Mesenteric fat pad (tissue), 1 donor: ENCODE measurements around the gene FAM107B. TPM values are rescaled to one million over a fixed set of nuclear protein-coding genes. Genes with fewer than 3 reads are reported as not detected.
"Not testable (repeated sequence)": the region's sequence is repeated elsewhere in the genome, so short reads cannot be mapped to it uniquely, and the experiment has no call there.

Experiments
- DNase-seq: peaks from one replicate; pipeline ENCODE4 v3.0.0-alpha.2; 2020; ENCODE audit warnings: low spot score
- total RNA-seq: library from RNA; stranded (reverse); fragmentation: NEBNext Ultra II Directional; extraction: Animal tissue kit (Norgen Biotek cat#: 25700); gene quantifications from one replicate; pipeline ENCODE4 v1.2.1, GENCODE V29; 2021
- donor health status: DM: yes; HTN: yes; CAD: no.

Gene FAM107B
- total RNA-seq, 1 donor from 2014 or later: 88.2 TPM

DNA sequence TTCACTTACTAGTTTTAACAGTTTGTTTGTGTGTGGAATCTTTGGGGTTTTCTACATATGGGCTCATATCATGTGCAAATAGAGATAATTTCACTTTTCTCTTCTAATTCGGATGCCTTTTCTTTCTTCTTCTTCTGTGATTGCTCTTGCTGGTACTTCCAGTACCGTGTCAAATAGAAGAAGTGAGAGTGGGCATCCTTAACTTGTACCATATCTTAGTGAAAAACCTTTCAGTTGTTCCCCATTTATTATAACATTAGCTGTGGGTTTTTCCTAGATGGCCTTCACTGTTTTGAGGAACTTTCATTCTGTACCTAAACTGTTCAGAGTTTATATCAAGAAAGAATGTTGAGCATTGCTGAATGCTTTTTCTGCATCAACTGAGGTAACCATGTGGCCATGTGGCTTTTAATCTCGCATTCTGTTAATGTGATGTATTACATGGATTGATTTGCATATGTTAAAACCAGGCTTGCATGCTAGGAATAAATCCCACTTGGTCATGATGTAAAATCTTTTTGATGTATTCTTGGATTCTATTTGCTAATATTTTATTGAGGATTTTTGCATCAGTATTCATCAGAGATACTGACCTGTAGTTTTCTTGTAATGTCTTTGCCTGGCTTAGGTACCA, 78.7 kb downstream of the FAM107B start:
- DNase-seq: no peak

DNA sequence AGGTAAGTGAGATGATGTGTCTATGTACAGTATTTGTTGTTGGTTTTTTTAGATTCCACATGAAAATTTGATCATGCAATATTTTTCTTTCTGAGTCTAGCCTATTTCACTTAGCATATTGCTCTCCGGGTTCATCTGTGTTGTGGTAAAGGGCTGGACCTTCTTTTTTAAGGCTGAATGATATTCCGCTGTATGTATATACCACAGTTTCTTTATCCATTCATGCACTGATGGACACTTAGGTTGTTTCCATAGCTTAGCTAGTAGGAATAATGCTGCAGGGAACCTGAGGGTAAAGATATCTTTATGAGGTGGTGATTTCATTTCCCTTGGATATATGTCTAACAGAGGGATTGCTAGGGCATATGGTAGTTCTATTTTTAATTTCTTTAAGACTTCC, 80.8 kb downstream of the FAM107B start:
- DNase-seq: no peak

DNA sequence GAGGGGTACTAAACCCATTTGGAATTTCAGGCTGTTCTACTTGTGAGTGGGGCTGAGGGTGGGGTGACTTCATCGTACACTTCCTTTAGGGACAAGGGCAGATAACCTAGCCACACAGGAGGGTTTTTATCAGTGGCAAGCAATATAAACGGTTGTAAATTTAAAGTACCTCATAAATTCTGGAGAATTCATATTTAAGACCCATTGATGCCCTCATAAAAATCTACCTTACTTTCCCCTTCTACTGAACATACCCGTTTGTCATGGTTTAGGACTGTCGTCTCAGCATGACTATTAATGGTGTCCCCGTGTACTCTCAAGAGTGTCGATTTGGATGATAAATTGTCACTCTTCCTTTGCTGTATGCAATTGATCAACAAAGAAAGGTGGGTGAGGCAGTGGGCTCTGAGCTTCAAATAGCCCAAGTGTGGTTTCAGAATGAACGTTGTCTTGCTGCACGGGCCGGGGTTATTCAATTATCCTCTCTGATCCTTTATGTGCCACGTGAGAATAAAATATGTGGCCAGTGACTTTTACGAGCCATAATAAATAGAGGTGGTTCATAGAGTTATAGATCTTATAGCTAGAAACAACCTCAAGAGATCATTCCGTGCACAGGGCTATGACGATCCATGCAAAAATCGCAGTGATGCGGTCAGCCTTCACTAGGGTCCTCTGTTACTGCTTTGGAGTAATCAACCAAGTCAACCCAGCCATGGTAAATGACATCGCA, 82.2 kb downstream of the FAM107B start:
- DNase-seq: no peak

DNA sequence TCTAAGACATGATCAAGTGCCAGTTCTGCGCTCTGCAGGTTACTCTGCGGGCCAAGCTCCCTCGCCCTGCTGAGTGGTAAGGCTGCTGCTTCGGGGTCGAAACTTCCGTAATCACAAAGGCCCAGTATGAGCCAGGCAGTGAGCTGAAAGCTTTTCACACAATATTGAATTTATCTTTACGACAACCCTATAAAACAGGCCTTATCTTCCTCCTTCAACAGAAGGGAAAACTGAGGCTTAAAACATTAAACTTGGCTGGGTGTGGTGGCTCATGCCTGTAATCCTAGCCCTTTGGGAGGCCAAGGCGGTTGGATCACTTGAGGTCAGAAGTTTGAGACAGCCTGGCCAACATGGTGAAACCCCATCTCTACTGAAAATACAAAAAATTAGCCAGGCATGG, 83.3 kb downstream of the FAM107B start:
- DNase-seq: no peak

DNA sequence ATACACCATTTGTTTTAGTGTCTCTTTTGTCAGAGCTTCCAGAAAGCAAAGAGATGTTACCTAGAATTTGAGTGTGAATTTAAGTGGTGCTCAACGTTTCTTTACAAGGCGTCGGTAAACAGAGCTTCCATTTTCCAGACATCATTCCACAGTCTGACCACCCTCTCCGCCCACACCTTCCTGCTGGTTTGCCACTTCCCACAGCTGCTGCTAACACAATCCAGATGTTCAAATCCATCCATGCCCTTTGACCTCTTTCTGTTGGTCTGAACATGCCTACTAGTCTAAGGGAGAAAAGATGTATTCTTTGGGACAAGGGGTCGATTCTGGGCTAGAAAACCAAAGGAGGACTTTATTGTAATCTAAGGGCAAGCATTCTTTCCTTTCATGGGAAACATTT, 86.1 kb downstream of the FAM107B start:
- no peak for DNase-seq

DNA sequence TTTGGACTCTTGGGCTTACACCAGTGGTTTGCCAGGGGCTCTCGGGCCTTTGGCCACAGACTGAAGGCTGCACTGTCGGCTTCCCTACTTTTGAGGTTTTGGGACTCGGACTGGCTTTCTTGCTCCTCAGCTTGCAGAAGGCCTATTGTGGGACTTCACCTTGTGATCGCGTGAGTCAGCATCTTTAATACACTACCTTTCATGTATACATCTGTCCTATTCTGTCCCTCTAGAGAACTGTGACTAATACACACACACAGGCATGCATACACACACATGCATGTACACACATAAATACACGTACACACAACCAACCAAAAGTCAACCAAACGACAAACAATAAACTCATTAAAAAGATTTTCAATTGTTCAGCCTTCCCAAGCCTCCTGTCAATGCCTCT, 86.5 kb downstream of the FAM107B start:
- DNase-seq: not testable (repeated sequence)

DNA sequence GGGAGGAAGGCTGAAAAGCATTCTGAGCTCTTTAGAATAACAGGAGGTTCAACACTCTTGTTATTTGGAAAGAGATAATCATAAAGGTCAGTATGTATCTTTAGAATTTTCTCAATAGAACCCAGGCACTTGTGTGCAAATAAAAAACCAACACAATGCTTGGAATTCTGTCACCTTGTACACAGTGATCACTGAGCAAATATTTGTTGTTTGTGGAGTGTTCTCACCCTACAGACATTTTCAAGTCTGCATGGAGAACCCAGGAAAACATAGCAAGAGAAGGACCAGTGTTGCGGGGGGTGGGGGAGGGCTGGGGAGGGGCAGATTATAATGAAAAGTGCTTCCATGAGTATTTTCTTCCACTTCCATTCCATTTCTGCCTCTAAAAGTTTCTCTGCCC, 87.4 kb downstream of the FAM107B start:
- no peak for DNase-seq

DNA sequence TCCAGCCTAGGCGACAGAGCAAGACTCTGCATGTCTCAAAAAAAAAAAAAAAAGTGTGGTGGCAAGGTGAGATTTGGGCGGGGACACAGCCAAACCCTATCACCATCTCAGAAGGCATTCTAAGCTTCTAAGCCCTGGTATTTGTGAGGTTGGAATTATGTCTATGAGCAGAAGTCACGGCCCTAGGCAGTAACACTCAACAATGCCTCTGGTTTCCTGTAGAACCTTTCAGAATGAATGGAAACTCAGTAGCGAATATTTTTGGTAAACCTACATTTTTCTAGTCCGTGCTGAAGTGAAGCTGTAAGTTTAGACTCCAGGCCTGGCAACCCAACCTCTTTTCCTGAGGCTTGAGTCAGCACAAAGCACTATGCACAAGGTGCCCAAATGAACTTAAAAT, 88.3 kb downstream of the FAM107B start:
- DNase-seq: no peak

DNA sequence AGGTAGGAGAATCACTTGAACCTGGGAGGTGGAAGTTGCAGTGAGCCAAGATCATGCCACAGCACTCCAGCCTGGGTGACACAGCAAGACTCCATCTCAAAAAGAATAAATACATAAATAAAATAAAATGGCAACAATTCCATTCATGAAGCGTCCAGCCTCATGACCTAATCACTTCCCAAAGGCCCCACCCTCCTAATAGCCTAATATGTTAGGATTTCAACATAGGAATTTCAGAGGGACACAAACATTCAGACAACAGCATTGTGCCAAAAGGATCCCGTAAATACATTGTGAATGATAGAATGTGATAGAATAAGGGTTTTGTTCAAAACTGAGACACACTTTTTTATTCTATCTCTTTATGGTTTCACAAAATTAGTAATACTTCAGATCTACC, 90.3 kb downstream of the FAM107B start:
- DNase-seq: no peak

DNA sequence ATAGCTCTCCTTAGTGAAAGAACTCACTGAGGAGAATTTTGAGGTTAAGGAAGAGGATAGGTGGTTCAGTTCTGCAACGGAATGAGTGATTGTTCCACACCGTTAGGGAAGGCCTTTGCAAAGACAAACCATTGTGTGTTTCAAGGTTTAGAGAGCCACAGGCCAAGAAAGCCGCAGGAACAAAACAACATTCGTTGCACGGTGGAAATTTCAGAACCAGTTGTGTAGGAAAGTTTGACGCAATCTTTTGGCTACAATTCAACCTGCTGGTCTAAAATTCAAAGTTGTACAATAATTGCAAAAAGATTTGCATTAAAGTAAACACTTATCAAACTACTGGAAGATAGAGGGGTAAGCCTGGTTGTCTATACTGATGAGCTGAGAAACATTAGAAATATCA, 91.4 kb downstream of the FAM107B start:
- no peak for DNase-seq

DNA sequence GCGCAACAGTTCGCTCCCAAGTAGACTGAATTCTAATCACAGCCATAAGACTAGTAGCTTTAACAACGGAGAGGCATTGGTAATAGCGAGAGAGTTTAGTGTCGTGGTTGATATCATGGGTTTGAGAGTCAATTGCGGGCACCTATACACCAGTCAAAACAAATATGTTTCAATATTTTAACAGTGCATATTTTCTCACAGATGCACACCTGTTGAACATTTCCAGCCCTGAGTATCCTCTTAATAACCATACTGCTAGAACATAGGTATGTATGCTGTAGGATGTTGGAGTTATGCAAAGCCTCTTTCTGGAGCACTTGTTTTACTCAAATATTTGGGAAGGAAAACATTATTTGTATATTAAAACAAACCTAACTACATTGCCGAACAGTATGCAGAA, 92.9 kb downstream of the FAM107B start:
- no peak for DNase-seq

DNA sequence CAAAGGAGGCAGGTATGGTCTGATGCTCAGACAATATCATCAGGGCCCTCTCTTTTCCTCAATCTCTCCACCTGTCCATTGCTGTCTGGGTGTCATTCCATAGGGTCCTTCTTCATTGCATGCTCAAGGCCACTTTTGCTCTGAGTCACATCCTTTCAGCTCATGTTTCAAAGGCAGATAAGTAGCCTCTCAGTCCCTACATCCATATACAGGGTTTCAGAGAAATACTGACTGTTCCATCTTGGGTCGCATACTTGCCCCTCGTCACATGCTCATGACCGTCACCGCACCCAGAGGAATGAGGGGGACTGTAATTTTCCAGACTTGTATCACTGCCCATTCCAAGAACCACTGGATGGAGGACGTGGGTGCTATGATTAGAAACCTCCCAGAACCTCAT, 93.4 kb downstream of the FAM107B start:
- DNase-seq: no peak

DNA sequence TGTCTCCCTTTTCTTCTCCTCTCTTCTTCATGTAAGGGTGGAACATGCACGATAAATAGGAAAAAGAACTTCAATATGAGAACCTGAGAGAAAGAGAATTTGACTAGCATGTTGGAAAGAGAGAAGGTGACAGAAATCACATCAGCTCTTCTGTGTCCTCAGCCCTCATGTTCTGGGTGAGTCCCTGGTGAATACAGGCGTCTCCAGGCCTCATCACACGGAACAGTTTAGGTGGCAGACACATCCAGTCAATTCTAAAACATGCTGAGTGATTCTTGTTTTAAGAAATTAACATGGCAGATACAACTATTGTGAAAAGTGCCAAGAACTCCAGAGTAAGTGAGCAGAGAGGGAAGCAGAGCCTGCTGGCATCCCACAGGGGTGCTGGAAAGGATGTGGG, 96.1 kb downstream of the FAM107B start:
- no peak for DNase-seq

DNA sequence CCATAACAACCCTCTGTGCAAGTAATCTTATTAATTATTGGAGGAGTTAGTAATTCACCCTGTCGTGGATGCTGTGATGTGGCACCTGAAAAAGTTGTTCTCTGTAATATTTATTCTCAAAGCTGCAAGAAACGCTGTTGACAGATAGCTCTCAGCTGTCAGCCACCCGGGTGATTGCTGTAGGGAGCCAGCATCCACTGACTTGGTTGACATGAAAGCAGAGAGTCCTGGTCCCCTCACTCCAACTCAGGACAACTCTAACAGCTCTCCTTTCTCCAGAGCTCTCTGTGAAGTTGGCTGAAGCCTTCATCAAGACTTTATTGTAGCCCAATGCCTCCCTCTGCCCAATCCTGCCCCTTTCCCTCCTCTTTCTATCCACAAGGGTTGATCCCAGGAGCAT, 98.0 kb downstream of the FAM107B start:
- DNase-seq: no peak

DNA sequence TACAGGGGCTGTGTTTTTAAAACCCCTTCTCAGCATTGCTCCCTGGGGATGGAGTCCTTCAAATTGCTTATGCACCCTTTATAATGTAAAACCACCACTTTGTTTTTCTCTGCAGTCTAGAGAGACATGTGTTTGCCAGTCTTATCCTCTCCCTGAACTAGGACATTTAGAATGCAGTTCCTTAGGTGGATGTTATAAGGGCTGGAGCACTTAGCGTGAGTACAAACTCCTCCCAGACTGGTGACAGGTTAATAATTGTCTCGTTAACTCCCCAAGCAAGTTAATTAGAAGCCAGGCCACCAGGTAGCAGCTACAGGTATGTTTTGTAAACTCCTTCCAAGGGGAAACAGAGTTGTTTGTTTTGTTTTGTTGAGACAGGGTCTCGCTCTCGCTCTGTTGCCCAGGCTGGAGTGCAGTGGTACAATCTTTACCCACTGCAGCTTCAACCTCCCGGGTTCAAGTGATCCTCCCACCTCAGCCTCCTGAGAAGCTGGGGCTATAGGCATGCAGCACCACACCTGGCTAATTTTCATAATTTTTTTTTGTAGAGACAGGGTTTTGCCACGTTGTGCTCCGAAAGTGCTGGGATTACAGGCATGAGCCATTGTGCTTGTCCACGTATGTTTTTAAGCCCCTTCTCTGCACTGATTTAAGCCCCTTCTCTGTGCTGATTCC, 100.2 kb downstream of the FAM107B start:
- DNase-seq: no peak

DNA sequence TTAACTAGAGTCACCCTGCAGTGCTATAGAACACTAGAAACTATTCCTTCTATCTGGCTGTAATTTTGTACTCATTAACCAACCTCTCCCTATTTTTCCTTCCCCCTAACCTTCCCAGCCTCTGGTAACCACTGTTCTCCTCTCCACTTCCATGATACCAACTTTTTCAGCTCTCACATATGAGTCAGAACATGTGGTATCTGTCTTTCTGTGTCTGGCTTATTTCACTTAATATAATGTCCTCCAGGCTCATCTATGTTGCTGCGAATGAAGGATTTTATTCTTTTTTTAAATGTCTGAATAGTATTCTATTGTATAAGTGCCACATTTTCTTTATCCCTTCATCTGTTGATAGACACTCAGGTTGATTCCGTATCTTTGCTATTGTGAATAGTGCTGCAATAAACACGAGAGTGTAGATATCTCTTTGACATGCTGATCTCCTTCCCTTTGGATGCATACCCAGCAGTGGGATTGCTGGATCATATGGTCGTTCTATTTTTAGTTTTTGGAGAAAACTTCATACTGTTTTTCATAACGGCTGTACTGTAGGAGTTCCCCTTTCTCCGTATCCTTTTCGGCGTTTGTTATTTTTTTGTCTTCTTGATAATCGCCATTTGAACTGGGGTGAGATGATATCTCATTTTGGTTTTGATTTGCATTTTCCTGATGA, 101.4 kb downstream of the FAM107B start:
- no peak for DNase-seq

DNA sequence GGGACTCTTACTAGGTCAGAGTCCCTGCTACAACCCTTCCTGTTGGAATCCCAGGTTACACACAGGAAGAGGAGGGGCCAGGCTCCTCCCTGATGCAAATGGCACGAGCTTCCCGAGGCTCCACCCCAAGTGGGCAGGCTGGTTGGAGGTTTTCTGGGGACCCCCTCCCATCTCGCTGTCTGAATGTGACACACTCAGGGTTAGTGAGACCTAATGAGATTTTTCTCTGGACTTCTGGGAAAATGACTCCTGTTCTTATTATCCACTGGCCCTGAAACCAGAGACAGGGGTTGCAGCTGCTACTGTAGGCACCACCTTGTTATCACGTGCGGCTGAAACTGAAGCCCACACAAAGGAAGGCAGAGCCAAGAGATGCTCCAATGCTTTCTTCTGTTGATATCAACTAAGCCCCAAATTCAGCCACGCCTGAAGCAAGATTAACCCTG, 103.3 kb downstream of the FAM107B start:
- DNase-seq: no peak

DNA sequence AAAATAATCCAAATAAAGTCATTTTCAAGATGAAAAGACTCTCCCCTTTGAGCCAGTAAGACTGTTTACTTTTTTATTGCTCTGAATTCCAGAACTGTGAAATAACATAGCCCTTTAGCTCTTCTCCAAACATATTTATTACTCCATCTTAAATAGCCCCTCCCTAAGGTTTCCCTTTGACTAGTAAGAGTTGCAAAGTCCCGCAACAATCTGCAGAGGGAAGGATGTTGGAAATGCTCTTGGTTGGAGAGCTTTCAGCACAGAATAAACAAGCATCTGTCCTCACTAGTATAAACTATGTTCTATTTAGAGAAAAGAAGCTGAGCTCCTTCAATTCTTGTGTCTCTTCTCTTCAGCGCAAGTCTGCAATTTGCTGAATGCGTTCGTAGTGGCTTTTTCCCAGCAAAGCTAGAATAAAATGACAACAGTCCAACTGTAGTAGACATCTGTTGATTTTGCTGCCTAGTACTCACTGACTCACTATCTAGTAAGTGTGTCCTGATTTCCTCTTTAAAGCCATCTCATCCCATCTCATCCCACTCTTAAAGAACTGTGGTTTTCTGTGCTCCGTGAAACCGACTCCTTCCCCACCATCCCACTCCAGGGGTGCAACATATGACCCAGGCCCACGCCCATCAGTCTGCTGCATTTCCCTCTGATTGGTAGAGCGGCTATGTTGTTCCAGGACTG, 104.0 kb downstream of the FAM107B start:
- DNase-seq: no peak

DNA sequence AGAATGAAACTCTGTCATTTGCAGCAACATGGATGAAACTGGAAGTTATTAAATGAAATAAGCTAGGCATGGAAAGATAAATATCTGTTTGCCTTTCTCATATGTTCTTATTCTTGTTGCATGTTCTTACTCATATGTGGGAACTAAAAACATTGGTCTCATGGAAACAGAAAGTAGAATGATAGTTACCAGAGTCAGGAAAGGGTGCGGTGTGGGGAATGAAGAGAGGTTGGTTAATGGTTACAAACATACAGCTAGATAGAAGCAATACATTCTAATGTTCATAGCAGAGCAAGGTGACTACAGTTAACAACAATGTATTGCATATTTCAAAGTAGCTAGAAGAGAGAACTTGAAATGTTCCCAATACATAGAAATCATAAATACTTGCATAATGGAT, 105.1 kb downstream of the FAM107B start:
- DNase-seq: no peak

DNA sequence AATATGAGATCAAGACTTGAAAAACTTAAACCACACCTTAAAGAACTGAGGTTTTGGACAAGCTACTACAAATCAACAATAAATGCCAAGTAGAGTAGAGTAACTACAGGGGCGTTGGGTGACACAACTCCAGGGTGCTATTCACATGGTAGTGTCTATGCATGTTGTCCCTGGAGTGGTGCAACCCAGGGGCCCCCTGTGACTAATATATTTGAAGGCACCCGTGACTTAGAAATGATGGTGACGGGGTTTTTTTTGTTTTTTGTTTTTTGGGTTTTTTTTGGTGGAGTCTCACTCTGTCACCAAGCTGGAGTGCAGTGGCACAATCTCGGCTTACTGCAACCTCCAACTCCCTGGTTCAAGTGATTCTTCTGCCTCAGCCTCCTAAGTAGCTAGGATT, 106.9 kb downstream of the FAM107B start:
- no peak for DNase-seq

DNA sequence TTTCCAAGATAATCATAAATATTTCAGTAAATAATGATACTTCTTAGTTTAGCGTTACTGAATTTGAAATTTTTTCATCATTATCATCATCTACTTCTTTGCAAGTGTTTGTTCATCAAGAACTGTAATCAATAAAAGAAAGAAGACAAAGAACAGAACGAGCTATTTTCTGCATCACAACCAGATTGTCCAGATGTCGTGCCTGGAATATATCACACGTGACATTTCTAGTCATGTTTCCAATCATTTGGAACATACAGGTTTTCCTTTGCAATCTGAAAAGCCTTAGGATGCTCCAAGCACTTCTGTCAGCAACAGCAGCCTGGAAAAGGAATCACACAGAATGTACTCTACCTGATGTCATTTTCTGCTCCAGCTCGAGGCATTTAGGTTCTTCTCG, 107.4 kb downstream of the FAM107B start:
- no peak for DNase-seq
